Subcutaneous abdominal adipose tissue (tissue), 5 donors: Measurements from ENCODE around the gene ADAMTS18.

Experiments used
- H3K27ac ChIP-seq: one replicate; pipeline ENCODE4 v1.7.0; 2013; ENCODE audit warnings: low read depth, mild to moderate bottlenecking, inconsistent platforms, low read length, moderate library complexity
- H3K27me3 ChIP-seq, 5 donors: one replicate each; pipeline ENCODE4 v1.7.0; 2013; ENCODE audit warnings: low read length in 5 of 5, inconsistent platforms in 1 of 5; ENCODE audit not compliant: control insufficient read depth in 5 of 5, insufficient read depth in 4 of 5
- H3K36me3 ChIP-seq, 5 donors: one replicate each; pipeline ENCODE4 v1.7.0; 2013; ENCODE audit warnings: low read length in 5 of 5; ENCODE audit not compliant: control insufficient read depth in 5 of 5, insufficient read depth in 5 of 5
- H3K4me1 ChIP-seq, 5 donors: one replicate each; pipeline ENCODE4 v1.7.0; 2013; ENCODE audit warnings: low read length in 5 of 5, mild to moderate bottlenecking in 3 of 5, moderate library complexity in 1 of 5; ENCODE audit not compliant: control insufficient read depth in 5 of 5, insufficient read depth in 5 of 5
- H3K4me3 ChIP-seq, 5 donors: one replicate each; pipeline ENCODE4 v1.7.0; 2013; ENCODE audit warnings: low read length in 5 of 5, low read depth in 1 of 5
- H3K9ac ChIP-seq, 5 donors: one replicate each; pipeline ENCODE4 v1.7.0; 2013; ENCODE audit warnings: low read length in 5 of 5, mild to moderate bottlenecking in 4 of 5, moderate library complexity in 3 of 5
- H3K9me3 ChIP-seq, 5 donors: one replicate each; pipeline ENCODE4 v1.7.0; 2013; ENCODE audit warnings: low read length in 5 of 5; ENCODE audit not compliant: control insufficient read depth in 5 of 5
- donor health status: healthy.
- donor health status: healthy.
- donor health status: healthy.
- donor health status: healthy.
- donor health status: healthy.

ADAMTS18 gene

DNA sequence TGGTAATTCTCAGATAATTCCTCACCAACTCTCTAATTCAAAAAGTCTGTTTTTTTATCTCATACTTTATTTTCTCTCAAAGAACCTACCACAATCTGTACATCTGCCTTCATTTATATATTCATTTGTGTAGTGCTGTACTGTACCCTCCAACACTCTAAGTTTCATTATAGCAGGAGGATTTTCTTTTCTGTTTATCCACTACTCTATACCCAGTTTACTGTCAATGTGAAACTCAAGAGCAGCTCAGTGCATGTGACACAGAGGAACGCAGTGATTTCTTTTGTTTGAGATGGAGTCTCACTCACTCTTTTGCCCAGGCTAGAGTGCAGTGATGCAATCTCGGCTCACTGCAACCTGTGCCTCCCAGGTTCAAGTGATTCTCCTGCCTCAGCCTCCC, 117.8 kb downstream of the ADAMTS18 start:
- Histone ChIP-seq H3K36me3 (peaks cover 0 to 6% (median 0%) of the 10 kb centered on the region in 5 donors), H3K27ac (no peak overlapping the region), H3K9ac (no peak overlapping the region), H3K4me3 (no peak overlapping the region), H3K27me3 (no peaks in the 10 kb centered on the region), H3K9me3 (no peaks in the 10 kb centered on the region), H3K4me1 (no peaks in the 10 kb centered on the region)

- Histone ChIP-seq H3K9ac (no peak overlapping the region), H3K27me3 (no peaks in the 10 kb centered on the region), H3K9me3 (no peaks in the 10 kb centered on the region), H3K4me3 (no peak overlapping the region), H3K36me3 (peaks cover 0 to 3% (median 0%) of the 10 kb centered on the region in 5 donors), H3K27ac (no peak overlapping the region), H3K4me1 (no peaks in the 10 kb centered on the region)
Measured at GRCh38 chr16:77310877-77311276, 124.0 kb downstream of the ADAMTS18 start.

- H3K36me3 ChIP-seq, result no peaks in the 10 kb centered on the region
- no peaks in the 10 kb centered on the region for H3K9me3 ChIP-seq
- no peaks in the 10 kb centered on the region for H3K27me3 ChIP-seq
- H3K4me3 ChIP-seq, result no peak overlapping the region
- H3K4me1 ChIP-seq, result no peaks in the 10 kb centered on the region
- H3K9ac ChIP-seq, result no peak overlapping the region
- H3K27ac ChIP-seq, result no peak overlapping the region
Measured at GRCh38 chr16:77308163-77308561, 126.7 kb downstream of the ADAMTS18 start.

GRCh38 chr16:77307426-77308162, 127.2 kb downstream of the ADAMTS18 start:
- no peaks in the 10 kb centered on the region for H3K36me3 ChIP-seq
- no peaks in the 10 kb centered on the region for H3K4me1 ChIP-seq
- no peak overlapping the region for H3K4me3 ChIP-seq
- no peak overlapping the region for H3K9ac ChIP-seq
- no peak overlapping the region for H3K27ac ChIP-seq
- H3K27me3 ChIP-seq, result no peaks in the 10 kb centered on the region
- no peaks in the 10 kb centered on the region for H3K9me3 ChIP-seq

- Histone ChIP-seq H3K9ac (no peak overlapping the region), H3K4me3 (no peak overlapping the region), H3K4me1 (no peaks in the 10 kb centered on the region), H3K9me3 (no peaks in the 10 kb centered on the region), H3K36me3 (no peaks in the 10 kb centered on the region), H3K27me3 (no peaks in the 10 kb centered on the region), H3K27ac (no peak overlapping the region)
Measured at GRCh38 chr16:77306075-77306474, 128.8 kb downstream of the ADAMTS18 start.

GRCh38 chr16:77304877-77305276, 130.0 kb downstream of the ADAMTS18 start:
- H3K36me3 ChIP-seq, result no peaks in the 10 kb centered on the region
- no peak overlapping the region for H3K27ac ChIP-seq
- H3K4me3 ChIP-seq, result no peak overlapping the region
- H3K9me3 ChIP-seq, result no peaks in the 10 kb centered on the region
- H3K9ac ChIP-seq, result no peak overlapping the region
- H3K27me3 ChIP-seq, result no peaks in the 10 kb centered on the region
- H3K4me1 ChIP-seq, result no peaks in the 10 kb centered on the region

DNA sequence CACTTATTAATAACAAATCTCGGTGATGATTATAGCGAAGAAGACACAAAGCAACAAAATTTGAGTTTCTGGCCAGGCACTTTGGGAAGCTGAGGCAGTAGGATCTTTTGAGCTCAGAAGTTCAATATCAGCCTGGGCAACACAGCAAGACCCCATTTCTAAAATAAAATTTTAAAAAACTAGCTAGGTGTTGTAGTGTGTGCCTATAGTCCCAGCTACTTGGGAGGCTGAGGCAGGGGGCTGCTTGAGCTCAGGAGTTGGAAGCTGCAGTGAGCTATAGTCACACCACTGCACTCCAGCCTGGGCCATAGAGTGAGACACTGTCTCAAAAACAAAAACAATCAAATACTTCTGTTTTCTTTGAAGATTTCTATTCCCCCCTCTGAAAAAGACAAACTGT, 130.7 kb downstream of the ADAMTS18 start:
- peaks cover 0 to 4% (median 0%) of the 10 kb centered on the region in 5 donors for H3K36me3 ChIP-seq
- H3K4me1 ChIP-seq, result no peaks in the 10 kb centered on the region
- H3K9ac ChIP-seq, result no peak overlapping the region
- no peak overlapping the region for H3K27ac ChIP-seq
- H3K9me3 ChIP-seq, result no peaks in the 10 kb centered on the region
- H3K4me3 ChIP-seq, result no peak overlapping the region
- no peaks in the 10 kb centered on the region for H3K27me3 ChIP-seq

- H3K9ac ChIP-seq, result no peak overlapping the region
- H3K27me3 ChIP-seq, result no peaks in the 10 kb centered on the region
- H3K4me3 ChIP-seq, result no peak overlapping the region
- H3K9me3 ChIP-seq, result no peaks in the 10 kb centered on the region
- H3K36me3 ChIP-seq, result peaks cover 0 to 4% (median 0%) of the 10 kb centered on the region in 5 donors
- no peak overlapping the region for H3K27ac ChIP-seq
- H3K4me1 ChIP-seq, result peaks cover 0 to 11% (median 0%) of the 10 kb centered on the region in 5 donors
Measured at GRCh38 chr16:77302674-77303073, 132.2 kb downstream of the ADAMTS18 start.

- Histone ChIP-seq H3K9me3 (no peaks in the 10 kb centered on the region), H3K9ac (no peak overlapping the region), H3K4me3 (no peak overlapping the region), H3K27ac (no peak overlapping the region), H3K36me3 (peaks cover 0 to 4% (median 0%) of the 10 kb centered on the region in 5 donors), H3K4me1 (peaks cover 0 to 11% (median 0%) of the 10 kb centered on the region in 5 donors), H3K27me3 (no peaks in the 10 kb centered on the region)
Measured at GRCh38 chr16:77302249-77302648, 132.6 kb downstream of the ADAMTS18 start.

- no peak overlapping the region for H3K9ac ChIP-seq
- peaks cover 0 to 11% (median 0%) of the 10 kb centered on the region in 5 donors for H3K4me1 ChIP-seq
- H3K36me3 ChIP-seq, result peaks cover 0 to 7% (median 0%) of the 10 kb centered on the region in 5 donors
- H3K27me3 ChIP-seq, result no peaks in the 10 kb centered on the region
- H3K4me3 ChIP-seq, result no peak overlapping the region
- H3K27ac ChIP-seq, result no peak overlapping the region
- no peaks in the 10 kb centered on the region for H3K9me3 ChIP-seq
Measured at GRCh38 chr16:77300256-77300655, 134.6 kb downstream of the ADAMTS18 start.
